Suprapubic skin (tissue), 4 donors: ENCODE results near the gene NDUFC1. TPM values are rescaled to one million over a fixed set of nuclear protein-coding genes. Genes with fewer than 3 reads are reported as not detected.

Experiments used
- DNase-seq, 2 donors: peaks; one replicate each; pipeline ENCODE4 v3.0.0-alpha.2; 2019; ENCODE audit warnings: low spot score in 2 of 2
- H3K27ac ChIP-seq: fragments of 200-600 bp; sonication (generic); one replicate; pipeline ENCODE4 v1.5.1; 2019
- H3K27me3 ChIP-seq: fragments of 200-600 bp; sonication (generic); one replicate; pipeline ENCODE4 v1.5.1; 2019
- H3K36me3 ChIP-seq: fragments of 200-600 bp; sonication (generic); one replicate; pipeline ENCODE4 v1.5.1; 2019
- H3K4me1 ChIP-seq: fragments of 200-600 bp; sonication (generic); one replicate; pipeline ENCODE4 v1.5.1; 2019
- H3K4me3 ChIP-seq: fragments of 200-600 bp; sonication (generic); one replicate; pipeline ENCODE4 v1.5.1; 2019; ENCODE audit warnings: mild to moderate bottlenecking
- H3K9me3 ChIP-seq: fragments of 200-600 bp; sonication (generic); one replicate; pipeline ENCODE4 v1.5.1; 2019
- EP300 ChIP-seq: sonication (generic); formaldehyde crosslinking; IDR thresholded peaks from one replicate; pipeline ENCODE4 v1.6.1; 2017; ENCODE audit warnings: antibody characterized with exemption
- POLR2A ChIP-seq, 2 donors: fragments of 450-650 bp; IDR thresholded peaks; one replicate each; pipeline ENCODE4 v1.6.1; 2017; ENCODE audit warnings: antibody characterized with exemption in 2 of 2, mild to moderate bottlenecking in 2 of 2, moderate library complexity in 2 of 2
- POLR2AphosphoS5 ChIP-seq, 3 donors: sonication (generic); formaldehyde crosslinking; IDR thresholded peaks; one replicate each; pipeline ENCODE4 v1.6.1; 2017; ENCODE audit warnings: antibody characterized with exemption in 3 of 3
- WGBS: methylation state at CpG from one replicate; pipeline ENCODE4 v1.1.5; 2018; 5-methylcytosine and 5-hydroxymethylcytosine counted together
- total RNA-seq, 4 donors: library from RNA; depleted of rRNA; stranded (reverse); fragments of >200 nt; gene quantifications; one replicate each; pipeline ENCODE4 v1.1.0, GENCODE V29; 2016
- TF ChIP-seq, protein P1 (sequence below), 2 donors: fragments of 200-600 bp in 1 of 2; fragments of 450-650 bp in 1 of 2; sonication (generic) in 1 of 2; IDR thresholded peaks; one replicate each; pipeline ENCODE4 v1.5.1; 2016 to 2019; ENCODE audit warnings: antibody characterized with exemption in 2 of 2, mild to moderate bottlenecking in 1 of 2, moderate library complexity in 1 of 2

NDUFC1 gene
- total RNA-seq, 4 donors from 2014 or later: 23.1 to 78.2 (median 54.5) TPM

- H3K4me1 ChIP-seq: peaks cover 15% of the 10 kb centered on the region
- no peak overlapping the region for H3K4me3 ChIP-seq
- H3K9me3 ChIP-seq: no peaks in the 10 kb centered on the region
- H3K27ac ChIP-seq: no peak overlapping the region
- DNase-seq: no peak
- H3K27me3 ChIP-seq: peaks cover 18% of the 10 kb centered on the region
- TF ChIP-seq, protein P1, sequence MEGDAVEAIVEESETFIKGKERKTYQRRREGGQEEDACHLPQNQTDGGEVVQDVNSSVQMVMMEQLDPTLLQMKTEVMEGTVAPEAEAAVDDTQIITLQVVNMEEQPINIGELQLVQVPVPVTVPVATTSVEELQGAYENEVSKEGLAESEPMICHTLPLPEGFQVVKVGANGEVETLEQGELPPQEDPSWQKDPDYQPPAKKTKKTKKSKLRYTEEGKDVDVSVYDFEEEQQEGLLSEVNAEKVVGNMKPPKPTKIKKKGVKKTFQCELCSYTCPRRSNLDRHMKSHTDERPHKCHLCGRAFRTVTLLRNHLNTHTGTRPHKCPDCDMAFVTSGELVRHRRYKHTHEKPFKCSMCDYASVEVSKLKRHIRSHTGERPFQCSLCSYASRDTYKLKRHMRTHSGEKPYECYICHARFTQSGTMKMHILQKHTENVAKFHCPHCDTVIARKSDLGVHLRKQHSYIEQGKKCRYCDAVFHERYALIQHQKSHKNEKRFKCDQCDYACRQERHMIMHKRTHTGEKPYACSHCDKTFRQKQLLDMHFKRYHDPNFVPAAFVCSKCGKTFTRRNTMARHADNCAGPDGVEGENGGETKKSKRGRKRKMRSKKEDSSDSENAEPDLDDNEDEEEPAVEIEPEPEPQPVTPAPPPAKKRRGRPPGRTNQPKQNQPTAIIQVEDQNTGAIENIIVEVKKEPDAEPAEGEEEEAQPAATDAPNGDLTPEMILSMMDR (IDR thresholded peaks at IDR 0.05): no peak
- TF ChIP-seq POLR2A (IDR thresholded peaks at IDR 0.05): no peak
- TF ChIP-seq EP300: no peak
- TF ChIP-seq POLR2AphosphoS5 (IDR thresholded peaks at IDR 0.05): no peak
- H3K36me3 ChIP-seq: peaks cover 7% of the 10 kb centered on the region
These were observed 19.6 kb downstream of the NDUFC1 start for GRCh38 chr4:139282721-139283075.

DNA sequence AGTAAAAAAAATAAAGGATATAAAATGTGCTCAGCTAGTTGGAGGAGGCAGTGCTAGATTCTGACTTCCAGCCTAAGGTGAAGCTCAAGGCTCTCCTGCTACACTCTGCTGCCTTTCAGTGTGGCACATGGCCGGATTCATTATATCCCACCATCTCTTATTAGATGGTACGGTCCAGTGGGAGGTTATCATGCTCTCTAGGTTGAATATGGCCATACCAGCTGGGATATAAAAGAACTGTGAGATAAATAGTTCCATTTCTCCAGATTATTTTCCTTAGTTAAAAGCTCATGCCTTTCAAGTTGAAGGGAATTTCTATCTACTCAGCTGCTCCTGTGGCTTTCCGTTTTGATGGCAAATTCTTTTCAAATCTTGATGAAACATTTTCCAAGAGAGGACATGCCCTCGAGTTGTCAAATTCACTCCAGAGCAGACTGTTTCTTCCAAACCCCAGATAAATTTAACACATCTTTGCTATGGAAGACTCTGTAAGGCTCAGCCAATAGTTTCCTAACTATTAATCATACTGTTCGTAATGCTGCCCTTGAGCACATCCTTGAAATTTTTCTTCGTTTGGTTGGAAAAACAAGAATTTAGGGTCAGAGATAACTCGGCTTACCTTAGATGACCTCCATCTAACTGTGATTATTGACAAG lies 20.1 kb downstream of the NDUFC1 start:
- DNase-seq: no peak
- Histone ChIP-seq H3K4me3 (no peak overlapping the region), H3K27me3 (peaks cover 18% of the 10 kb centered on the region), H3K36me3 (peaks cover 4% of the 10 kb centered on the region), H3K27ac (no peak overlapping the region), H3K9me3 (no peaks in the 10 kb centered on the region), H3K4me1 (peaks cover 15% of the 10 kb centered on the region)
- 64% methylated on average over 7 of the region's 7 CpGs for WGBS
- TF ChIP-seq POLR2AphosphoS5 (IDR thresholded peaks at IDR 0.05): no peak
- TF ChIP-seq EP300: no peak
- TF ChIP-seq, protein P1 (IDR thresholded peaks at IDR 0.05): no peak
- no peak for TF ChIP-seq POLR2A (IDR thresholded peaks at IDR 0.05)

GRCh38 chr4:139279760-139280620 lies 22.3 kb downstream of the NDUFC1 start, which contains the start of gene MGARP:
MGARP (minus strand) TSS chr4:139280225; CDS start chr4:139280158, 67 bp downstream.
- H3K4me1 ChIP-seq: peaks cover 15% of the 10 kb centered on the region
- TF ChIP-seq, protein P1 (IDR thresholded peaks at IDR 0.05): no peak
- TF ChIP-seq POLR2AphosphoS5 (IDR thresholded peaks at IDR 0.05) (no peak), POLR2A (IDR thresholded peaks at IDR 0.05) (no peak), EP300 (no peak)
- no peaks in the 10 kb centered on the region for H3K36me3 ChIP-seq
- H3K9me3 ChIP-seq: no peaks in the 10 kb centered on the region
- WGBS: 12% methylated on average over 24 of the region's 51 CpGs
- peak within 1 kb of the TSS; percentile 53 for H3K4me3 ChIP-seq
- H3K27me3 ChIP-seq: peaks cover 18% of the 10 kb centered on the region
- DNase-seq: no peak
- H3K27ac ChIP-seq: no peak within 1 kb of the TSS

DNA sequence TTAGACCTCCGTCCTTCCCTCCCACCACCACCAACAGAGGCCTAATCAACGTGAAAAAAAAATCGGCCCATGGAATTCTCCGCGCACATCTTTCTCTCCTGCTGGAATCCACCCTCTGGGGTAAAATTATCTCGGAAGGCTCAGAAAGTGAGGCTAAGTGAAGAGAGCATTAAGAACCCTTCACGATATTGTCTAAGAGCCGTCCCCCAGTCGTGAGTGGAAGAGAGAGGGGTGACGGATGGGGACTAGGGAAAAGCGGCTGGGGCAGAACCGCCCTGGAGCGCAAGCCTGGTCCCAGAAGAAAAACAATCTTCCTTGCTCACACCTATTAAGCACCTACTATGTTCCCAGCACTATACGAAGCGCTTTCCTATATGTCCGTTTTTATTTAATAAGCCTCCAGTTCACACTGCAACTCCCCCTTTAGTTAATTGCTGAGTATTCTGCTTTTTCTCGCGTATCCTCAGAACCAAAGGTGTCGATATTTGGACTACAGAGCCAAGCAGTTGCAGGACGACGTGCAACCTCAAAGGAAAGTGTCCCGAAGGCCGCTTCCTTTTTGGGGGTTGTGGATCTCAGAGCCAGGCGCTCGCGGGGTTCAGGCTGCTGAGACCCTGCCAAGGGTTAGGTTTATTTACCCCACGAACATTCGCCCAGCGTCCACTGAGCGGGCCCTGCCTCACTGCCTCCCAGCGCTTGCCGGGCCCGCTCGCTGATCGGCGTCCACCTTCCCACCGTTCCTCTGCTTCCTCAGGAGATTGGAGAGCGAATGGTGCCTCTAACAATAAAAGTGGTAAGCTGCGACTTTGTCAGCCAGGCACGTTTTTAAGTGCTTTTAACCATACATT lies 23.1 kb downstream of the NDUFC1 start:
- no peak for TF ChIP-seq POLR2AphosphoS5 (IDR thresholded peaks at IDR 0.05)
- TF ChIP-seq POLR2A (IDR thresholded peaks at IDR 0.05): no peak
- TF ChIP-seq, protein P1 (IDR thresholded peaks at IDR 0.05): no peak
- no peak for TF ChIP-seq EP300
- H3K36me3 ChIP-seq: no peaks in the 10 kb centered on the region
- WGBS: 35% methylated on average over 40 of the region's 40 CpGs
- H3K9me3 ChIP-seq: no peaks in the 10 kb centered on the region
- no peak for DNase-seq
- peaks cover 15% of the 10 kb centered on the region for H3K4me1 ChIP-seq
- no peak overlapping the region for H3K27ac ChIP-seq
- peaks cover 18% of the 10 kb centered on the region for H3K27me3 ChIP-seq
- H3K4me3 ChIP-seq: peak overlapping the region; percentile 53
